HG02798 (cell line): ENCODE data around the gene GPC6.

Experiments
- ATAC-seq: cut with Tn5 transposase; IDR thresholded peaks from one replicate; pipeline ENCODE4 v1.9.1; 2021; ENCODE audit warnings: mild to moderate bottlenecking; ENCODE audit not compliant: unreplicated experiment, poor library complexity

The GPC6 gene

DNA sequence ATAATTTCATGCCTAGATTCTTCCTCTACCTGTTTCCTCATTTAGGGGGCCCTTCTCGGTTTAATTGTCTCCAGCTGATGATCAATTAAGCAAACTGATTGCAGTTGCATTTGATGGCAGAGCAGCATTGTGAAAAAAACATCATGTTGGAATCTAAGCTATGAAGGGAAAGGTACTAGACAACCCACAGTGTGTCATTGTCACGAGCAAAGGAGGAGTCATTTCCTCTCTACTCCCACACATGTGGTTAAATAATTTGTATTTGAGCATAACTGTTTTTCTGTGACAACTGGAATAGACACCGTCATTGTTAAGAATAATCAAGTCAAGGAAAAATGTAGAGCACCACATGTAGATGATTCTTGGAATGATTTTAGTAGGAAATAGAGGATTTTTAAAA is 1012.5 kb downstream of the GPC6 start:
- ATAC-seq: peak; percentile 55

DNA sequence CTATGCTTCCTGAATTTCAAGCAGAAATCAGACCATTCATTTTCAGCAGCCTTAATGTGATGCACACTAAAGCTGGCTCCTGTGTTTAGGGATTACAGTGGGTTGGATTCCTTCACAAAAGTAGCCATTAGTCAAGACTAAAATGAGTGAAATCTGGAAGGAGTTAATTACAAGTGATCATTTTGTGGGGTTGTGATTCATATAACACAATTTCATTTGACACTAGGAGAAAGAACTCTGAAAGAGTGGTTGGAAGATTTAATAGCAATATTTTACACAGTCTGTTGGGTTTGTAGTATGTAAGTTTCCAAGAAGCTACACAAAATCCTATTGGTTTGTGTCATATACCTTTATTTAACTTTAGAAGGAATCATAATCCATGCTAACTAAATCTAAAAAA is 1015.9 kb downstream of the GPC6 start:
- no peak for ATAC-seq

DNA sequence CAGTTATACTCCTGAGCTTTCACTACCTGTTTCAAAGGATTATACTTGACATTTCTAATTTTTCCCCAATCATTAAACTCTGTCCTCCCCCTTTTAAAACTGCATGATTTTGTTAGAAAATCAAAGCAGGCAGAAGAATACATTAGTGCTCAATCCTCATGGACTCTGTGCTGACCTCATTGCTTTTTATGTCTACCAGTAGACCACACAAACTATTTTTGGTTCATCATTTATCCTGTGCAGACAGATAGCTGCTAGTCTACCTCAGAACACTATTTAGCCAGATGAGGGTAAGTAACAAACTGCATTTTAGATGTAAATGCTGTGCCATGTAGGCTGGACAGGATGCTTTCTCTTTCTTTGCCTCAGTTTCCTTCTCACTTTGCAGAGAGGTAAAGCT is 1016.9 kb downstream of the GPC6 start:
- no peak for ATAC-seq

DNA sequence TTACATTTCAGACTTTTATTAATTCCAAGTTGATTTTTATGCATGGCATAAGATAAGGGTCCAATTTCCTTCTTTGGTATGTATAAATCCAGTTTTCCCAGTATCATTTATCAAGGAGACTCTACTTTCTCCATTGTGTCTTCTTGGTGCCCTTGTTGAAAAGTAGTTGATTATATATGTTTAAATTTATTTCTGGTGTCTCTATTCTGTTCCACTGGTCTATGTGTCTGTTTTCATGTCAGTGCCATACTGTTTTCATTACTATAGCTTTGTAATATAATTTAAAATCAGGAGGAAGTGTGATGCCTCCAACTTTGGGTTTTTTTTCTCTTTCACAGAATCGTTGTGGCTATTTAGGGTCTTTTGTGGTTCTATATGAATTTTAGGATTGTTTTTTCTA is 1019.9 kb downstream of the GPC6 start:
- no peak for ATAC-seq

DNA sequence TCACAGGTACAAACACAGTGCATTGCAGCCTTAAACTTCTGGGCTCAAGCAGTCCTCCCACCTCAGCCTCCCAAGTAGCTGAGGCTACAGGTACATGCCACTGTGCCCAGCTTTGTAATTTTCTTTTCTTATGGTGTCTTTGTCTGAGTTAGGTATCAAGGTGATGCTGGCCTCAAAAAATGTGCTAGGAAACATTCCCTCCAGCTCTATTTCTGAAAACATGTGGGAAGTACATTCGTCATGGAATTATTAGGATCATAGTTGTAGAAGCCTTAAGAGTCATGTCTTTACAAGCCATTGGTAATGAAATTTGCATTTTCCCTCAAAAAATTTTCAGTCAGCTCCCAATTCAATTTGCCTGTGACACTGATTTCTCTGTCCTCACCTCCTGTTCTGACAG is 1021.3 kb downstream of the GPC6 start:
- ATAC-seq: no peak

DNA sequence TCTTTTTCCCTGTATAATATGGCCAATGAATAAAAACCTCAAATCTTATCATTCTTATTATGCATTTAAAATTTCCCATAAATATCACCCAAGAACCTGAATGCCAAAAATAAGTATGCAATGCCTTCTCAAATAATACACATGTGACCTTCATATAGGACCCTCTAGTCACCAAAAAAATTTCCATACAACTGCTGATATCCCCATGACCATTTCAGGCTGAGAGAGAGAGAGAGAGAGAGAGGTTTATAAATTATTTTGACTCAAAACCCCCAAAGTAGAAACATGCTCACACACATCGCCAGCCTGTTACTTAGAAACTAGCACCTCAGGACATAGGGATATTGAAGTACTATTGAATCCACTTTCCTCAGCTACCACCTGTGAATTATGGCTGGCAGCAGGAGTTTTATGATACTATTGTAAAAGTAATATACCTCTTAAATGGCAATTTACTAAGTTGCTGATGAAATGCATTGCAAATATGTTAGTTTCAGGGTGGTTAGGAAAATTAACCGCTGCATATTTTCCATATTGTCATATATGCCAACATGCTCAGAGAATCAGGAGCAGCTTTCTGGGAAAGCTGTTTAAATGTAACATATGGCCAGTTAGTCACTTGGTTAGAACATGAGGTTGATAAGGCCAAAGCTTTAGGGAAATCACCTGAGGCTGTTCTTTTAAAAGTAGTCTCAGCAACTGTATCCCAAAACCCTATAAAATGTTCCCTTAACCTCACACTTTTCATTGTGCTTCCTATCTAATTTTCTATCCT is 1022.0 kb downstream of the GPC6 start:
- ATAC-seq: no peak

DNA sequence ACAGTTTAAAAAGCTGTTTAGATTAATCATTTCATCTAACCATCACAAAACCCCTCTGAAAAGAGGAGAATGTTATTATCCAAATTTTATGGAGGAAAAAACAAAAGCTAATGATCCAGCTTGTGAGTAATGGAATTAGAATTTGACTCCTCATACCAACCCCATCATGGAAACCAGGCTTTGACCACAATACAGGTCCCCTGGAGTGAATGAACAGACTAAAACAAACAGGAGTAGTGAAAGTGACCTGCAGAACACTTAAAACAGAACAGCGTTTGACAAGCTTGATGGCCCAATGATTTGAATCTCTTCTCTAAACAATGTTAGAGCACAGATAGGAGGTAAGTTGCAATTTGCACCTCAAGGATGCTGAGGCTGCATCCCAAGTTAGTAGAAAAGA is 1022.9 kb downstream of the GPC6 start:
- ATAC-seq: no peak

DNA sequence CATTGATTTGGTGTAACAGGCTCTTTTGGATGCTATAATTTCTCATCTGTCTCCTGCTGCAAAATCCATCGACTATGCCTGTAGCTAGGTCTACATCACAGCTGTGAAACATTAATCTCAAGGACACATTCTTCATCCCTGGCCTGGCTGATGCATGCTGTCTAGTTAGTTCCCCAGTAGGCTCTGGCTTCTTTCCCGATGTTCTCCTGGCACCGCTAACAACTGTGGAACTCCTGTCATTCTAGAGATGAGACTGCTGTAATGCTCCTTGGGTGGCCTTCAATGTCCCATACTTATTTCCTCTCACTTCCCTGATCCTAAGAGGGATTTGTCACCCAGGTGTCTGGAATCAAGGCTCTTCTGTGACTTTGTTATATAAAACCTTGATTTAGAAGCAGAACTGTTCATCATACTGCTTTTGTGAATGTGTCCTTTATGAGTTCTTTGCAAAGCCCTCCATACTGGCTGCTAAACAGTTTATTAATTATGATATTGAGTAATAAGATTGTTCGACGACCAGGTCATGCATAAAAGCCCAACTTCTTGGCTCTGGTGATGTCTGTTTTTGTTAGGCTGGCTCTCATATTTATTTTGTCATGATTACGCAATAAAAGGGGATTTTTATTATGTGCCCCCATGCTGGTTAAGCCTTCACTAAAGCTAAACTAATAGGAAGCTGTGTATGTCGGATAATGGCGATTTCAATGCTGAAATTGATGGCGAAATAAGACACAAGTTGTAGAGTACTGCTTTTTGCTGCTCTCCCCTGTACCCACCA is 1025.4 kb downstream of the GPC6 start:
- no peak for ATAC-seq

DNA sequence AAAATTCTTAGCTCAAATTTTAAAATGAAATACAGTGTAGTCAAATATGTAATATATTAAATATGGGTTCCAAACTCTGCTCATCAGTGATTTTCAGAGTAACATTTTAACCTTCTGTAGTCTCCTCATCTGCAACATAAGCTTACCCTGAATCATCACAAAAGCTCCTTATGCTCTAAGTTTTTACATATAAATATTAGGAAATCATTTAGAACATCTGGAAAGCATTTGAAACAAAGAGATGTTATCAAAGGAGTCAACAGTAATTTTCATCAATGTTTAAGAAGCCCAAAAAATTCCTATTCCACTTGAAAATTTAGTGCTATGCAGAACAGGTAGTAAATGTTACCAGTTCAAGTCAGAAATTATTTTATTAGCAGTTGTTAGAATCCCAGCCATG is 1028.1 kb downstream of the GPC6 start:
- ATAC-seq: no peak

DNA sequence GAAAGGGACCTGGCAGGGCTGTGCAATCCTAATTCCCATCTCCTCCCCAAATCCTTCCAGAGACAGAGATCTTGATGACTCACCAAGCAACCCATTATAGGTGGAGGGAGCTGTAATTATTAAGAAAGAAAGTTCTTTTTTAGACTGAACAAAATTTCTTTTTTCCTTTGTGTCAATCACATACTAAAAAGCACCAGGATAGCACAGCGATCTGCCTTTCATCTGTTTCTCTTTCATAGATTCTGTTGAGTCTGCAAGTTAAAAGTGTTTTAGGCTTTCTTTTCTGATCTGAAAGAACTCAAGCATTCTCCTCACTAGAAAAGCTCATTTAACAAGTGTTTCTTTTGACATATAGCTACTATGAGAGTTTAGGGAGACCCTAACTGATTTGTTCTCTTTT is 1030.1 kb downstream of the GPC6 start:
- ATAC-seq: no peak

DNA sequence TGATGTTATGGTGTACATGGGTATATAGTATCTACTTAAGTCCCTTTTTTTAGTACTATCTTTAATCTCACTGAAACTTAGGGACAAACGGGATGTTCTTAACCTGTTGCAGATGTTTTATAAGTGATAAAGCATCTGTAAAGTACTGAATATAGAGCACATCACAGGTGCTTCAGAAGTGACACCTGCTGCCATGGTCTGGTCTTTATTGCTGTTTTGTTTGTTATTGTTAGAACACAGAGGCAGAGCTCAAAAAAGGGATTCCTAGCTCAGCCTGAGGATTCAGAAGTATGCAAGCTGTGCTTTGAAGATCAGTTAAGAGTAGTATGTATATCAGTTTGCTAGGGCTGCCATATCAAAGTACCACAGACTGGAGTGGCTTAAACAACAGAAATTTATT is 1033.4 kb downstream of the GPC6 start:
- no peak for ATAC-seq

DNA sequence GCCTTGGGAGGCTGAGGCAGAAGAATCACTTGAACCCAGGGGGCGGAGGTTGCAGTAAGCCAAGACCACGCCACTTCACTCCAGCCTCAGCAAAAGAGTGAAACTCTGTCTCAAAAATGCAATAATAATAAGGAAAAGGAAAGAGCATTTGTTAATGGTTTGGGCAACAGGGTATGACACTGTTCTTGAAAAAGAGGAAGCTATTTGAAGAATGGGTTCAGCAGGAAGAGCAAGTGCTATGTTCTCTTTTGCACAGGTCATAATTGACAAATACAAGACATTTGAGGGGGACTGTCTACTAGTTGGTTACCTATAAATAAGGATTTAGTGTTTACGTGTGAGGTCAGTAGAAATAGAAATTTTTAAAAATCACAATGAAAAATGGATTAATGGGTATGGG is 1034.6 kb downstream of the GPC6 start:
- ATAC-seq: no peak

DNA sequence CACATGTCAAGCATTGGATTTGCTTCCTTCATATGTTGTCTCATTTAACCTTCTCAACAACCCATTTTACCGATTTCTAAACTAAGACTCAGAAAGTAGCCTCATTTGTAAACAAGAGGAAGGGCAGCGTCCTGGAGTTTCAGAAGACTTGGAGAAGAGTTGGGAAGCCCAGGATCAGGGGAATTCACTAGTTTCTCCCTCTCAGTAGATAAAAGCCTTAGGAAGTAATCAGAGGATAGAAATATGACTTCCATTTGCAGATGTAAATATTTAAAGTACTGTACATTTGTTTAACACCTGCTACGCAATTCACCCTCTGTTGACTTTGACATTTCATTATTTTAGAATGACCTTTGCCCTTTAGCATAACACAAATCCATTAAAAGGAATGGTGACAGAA is 1036.4 kb downstream of the GPC6 start:
- ATAC-seq: no peak

DNA sequence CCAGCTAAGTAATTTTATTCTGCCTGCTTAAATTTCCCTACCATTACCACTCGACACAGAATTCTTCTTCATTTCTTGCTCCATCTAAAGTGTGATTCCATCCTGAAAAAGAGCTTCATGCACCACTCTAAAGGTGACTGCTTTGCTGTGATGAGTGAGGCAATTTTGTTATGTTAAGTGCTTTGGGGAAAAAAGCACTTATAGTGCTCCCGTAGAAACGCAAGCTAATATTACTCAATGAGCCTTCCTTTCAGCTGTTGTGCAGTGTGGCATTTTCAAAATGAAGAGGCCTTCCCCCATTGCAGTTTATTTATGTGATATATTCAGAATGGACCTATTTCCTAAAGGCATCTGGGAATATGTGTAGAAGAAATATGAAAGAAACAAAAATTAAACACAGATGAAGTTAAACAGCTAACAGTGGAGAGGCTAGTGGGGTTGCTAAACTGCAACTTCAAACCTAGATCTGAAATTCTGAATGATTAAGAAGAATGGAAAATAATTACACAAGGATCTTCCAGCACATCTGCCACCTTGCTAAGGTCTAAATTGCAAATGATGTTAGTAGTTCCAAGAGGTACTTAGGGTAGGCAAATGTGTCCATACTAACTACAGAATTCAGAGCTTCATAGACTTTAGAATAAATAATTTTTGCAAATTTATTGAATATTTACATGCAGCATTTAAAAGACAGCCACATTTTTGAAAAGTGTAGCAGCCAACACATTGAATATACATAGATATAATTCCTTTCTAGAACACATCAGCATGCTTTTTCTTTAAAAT is 1041.2 kb downstream of the GPC6 start:
- no peak for ATAC-seq

DNA sequence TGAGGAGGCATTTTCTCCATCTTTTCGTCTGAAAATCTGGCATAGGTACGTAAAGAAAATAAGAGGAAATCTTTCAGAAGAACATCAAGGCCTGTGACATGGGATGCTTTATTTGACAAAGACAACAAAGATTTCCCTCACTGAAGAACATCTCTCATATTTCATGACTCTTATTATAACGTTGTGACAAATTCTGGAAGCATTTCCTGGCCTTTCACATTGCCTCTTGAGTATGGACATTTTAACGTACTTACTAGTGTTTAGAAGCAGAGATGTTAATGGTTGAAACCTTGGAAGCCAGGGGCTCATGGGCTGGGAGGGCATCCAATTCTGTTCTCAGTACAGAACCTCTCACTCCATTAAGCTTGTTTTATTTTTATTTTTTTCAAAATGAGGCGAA is 1042.1 kb downstream of the GPC6 start:
- ATAC-seq: no peak

DNA sequence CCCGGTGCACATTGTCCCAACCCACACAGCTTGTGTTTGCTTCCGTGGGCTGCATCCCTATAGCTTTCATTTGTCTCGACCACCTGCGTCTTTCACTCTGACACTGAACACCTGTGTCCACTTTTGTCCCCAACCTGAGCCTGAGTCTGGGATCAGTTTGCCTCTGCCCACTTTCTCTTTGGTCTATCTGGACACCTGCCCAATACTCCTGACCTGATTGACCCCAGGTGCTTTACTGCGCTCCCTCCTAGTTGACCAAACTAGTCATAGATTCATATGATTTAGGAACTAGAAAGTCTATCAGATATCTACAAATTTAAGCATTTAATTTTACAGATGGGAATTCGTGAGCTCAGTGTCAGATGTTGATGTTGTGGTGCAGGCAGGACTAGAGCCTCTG is 1043.0 kb downstream of the GPC6 start:
- ATAC-seq: no peak

DNA sequence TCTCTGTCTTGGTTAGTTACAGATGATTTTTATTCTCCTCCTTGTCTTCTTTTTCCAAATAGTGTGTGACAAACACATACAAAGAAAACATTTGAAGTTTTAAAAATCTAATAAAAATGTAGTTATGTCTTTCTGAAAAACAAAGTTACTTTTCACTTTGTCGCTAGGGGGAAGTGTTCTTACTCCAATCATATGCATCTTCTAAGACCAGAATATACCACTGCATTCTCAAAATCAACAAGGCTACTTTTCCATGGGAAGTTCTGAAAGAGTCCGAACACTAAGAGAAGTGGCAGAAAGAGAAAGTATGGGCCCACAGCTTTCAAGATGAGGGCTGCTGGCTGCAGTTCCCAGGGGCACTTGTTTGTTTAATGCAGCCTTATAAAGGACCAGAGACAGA is 1043.9 kb downstream of the GPC6 start:
- no peak for ATAC-seq

DNA sequence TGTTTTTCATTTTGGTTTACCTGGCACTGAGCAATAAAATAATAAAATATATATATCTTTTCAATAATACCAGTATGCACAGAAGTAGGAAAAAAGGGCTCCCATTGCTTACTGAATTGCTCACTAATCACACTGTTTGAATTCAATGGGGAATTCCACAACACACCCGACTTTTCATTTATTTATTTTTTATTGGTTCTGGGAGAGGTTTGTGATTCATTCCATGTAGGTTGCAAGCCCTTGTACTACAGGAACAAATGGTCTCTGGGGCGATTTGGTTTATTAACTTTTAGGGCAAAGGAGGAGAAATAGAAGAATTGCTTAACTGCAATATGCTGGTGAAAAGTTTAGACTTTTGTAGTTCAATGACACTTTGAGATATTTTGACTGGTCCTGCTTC is 1045.4 kb downstream of the GPC6 start:
- no peak for ATAC-seq

DNA sequence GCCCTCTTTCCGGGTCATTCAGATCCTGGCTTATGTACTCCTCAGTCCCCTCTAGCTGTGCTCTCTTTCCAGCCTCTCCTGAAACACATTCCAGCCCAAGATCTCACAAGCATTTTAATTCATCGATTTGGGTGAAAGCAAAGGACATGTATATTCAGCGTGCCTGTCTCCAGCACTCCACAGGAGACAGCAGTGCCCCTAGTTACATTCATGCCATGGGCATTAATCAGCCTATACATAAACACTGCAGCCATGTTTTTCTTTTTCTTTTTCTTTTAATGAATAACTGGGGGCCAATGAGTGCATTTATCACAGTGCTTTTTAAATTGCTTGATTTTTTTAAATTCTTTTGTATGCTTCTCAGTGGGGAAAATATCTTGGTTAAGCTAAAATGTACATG is 1053.7 kb downstream of the GPC6 start:
- ATAC-seq: no peak

DNA sequence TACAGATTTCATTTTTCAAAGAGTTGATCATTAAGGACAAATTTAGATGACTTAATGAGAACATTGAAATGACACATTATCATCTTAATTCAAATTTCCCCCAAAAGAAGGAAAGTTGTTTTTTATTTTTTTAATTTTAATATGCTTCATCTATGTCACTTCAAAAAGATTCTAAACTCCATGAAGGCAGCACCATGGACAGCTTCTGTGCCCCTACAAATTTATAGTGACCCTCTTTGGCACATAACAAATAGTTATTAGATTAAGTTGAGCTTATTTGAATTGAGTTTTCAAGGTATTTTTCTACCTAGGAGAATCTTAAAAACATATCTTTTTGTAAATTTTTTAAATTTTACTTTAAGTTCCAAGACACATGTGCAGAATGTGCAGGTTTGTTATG is 1054.2 kb downstream of the GPC6 start:
- no peak for ATAC-seq

DNA sequence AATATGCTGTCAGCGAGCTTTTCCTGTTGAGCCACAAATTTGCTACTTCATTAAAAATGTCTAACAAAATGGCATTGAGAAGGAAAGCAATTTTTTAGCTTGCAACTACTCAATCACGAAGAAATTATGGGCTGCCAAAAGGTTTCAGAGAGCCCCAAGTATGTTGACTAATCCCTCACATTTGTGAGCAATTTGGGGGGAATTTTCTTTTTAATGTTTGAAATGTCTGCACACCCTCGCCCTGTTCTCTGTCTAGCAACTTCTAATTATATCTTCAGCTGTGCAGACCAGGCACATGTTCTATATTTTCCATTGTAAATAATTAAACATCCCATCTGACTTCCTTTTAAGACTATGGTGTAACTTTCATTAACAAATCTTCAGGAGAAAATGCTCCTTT is 1060.0 kb downstream of the GPC6 start:
- no peak for ATAC-seq
